ENCODE measurements around the gene PLA2G15. TPM values are rescaled to one million over a fixed set of nuclear protein-coding genes. Genes with fewer than 3 reads are reported as not detected.

PLA2G15 gene
- total and polyA plus RNA-seq, 2 of the 13 experiments (the other 11 are each of a cell fraction or from before 2014, with no cell fraction given) = 14.4 to 23.7 TPM

- TF ChIP-seq HMGXB3 (CRISPR knock-in tag; IDR thresholded peaks at IDR 0.05; ENCODE audit: borderline replicate concordance) = peak; percentile 65
- TF ChIP-seq ZKSCAN1 (IDR thresholded peaks at IDR 0.05; ENCODE audit: low read length) = peak; percentile 65; the same call in 1 of the 2 replicates
- TF ChIP-seq HOXA7 (CRISPR knock-in tag; IDR thresholded peaks at IDR 0.05) = no peak
- no peak for TF ChIP-seq ZIK1 (CRISPR knock-in tag; IDR thresholded peaks at IDR 0.05; ENCODE audit: borderline replicate concordance, low read depth)
- TF ChIP-seq CHD2 (IDR thresholded peaks at IDR 0.05; ENCODE audit: low read depth, low read length) = 0 out of 2 replicates have a peak, but pooled peaks have one; percentile 8
- TF ChIP-seq GATAD2A (CRISPR knock-in tag; IDR thresholded peaks at IDR 0.05) = peak; percentile 98
- no peak for TF ChIP-seq ZNF33B (CRISPR knock-in tag; IDR thresholded peaks at IDR 0.05)
- TF ChIP-seq REST (IDR thresholded peaks at IDR 0.05; ENCODE audit: borderline replicate concordance in 1 of 2, low read depth in 1 of 2, low read length in 2 of 2) = peak in 1 of 2 experiments; percentile 45; a peak in 2 of 4 replicates
- TF ChIP-seq PBX3 (CRISPR knock-in tag; IDR thresholded peaks at IDR 0.05; ENCODE audit: borderline replicate concordance) = no peak
- TF ChIP-seq POLR2A (IDR thresholded peaks at IDR 0.05; ENCODE audit: insufficient read depth in 1 of 2, low read depth in 2 of 2, low read length in 2 of 2) = peak; percentile 59 to 98; a peak in 3 of 4 replicates
- no peak for TF ChIP-seq FOXP1 (IDR thresholded peaks at IDR 0.05)
- peak; percentile 85; the same call in 1 of the 2 replicates for TF ChIP-seq FOXP1 (CRISPR knock-in tag; IDR thresholded peaks at IDR 0.05)
- TF ChIP-seq RCOR2 (CRISPR knock-in tag; IDR thresholded peaks at IDR 0.05) = peak; percentile 93
- no peak for TF ChIP-seq NFIB (CRISPR knock-in tag; IDR thresholded peaks at IDR 0.05; ENCODE audit: borderline replicate concordance)
- TF ChIP-seq NKX3-1 (CRISPR knock-in tag; IDR thresholded peaks at IDR 0.05) = peak; percentile 44
- TF ChIP-seq MIXL1 (CRISPR knock-in tag; IDR thresholded peaks at IDR 0.05) = peak; percentile 82; the same call in 1 of the 2 replicates
- TF ChIP-seq TARDBP (CRISPR knock-in tag; IDR thresholded peaks at IDR 0.05) = no peak
- no peak for TF ChIP-seq ZNF468 (CRISPR knock-in tag; IDR thresholded peaks at IDR 0.05)
- peak; percentile 12; the same call in 1 of the 2 replicates for TF ChIP-seq ZNF703 (CRISPR knock-in tag; IDR thresholded peaks at IDR 0.05; ENCODE audit: borderline replicate concordance)
- peak; percentile 98 for TF ChIP-seq TBX2 (CRISPR knock-in tag; IDR thresholded peaks at IDR 0.05; ENCODE audit: borderline replicate concordance)
- TF ChIP-seq RAD51 (IDR thresholded peaks at IDR 0.05; ENCODE audit: borderline replicate concordance) = no peak
Measured at GRCh38 chr16:68265078-68265920, 20.1 kb downstream of the PLA2G15 start (continued).

Measured in HepG2 (cell line).